ENCODE data around the gene SMO. TPM values are rescaled to one million over a fixed set of nuclear protein-coding genes. Genes with fewer than 3 reads are reported as not detected.

The SMO gene
- total RNA-seq, 2 experiments from 2014 or later, result not detected

DNA sequence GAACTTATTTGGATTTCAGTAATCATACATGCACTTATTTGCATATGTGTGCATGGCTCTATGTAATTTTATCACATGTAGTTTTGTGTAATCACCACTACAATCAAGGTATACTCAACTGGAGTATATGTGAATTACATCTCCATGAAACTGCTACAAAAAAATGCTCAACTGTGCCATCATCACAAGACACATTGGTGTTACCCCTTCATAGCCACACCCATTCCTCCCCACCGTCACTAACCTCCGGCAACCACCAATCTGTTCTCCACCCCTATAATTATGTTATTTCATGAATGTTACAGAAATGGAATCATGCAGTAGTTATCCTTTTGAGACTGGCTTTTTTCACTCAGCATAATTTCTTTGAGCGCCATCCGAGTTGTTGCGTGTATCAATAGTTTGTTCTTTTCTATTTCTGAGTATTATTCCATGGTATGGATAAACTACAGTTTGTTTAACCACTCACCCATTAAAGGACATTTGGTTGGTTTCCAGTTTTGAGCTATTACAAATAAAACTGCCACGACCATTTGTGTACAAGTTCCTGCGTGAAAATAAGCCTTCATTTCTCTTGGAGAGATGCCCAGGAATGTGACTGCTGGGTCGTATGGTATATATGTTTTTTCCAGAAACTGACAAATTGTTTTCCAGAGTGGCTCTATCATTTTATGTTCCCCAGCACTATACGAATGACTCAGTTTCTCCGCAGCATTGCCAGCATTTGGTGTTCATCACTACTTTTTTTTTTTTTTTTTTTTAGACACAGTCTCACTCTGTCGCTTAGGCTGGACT lies 11.3 kb upstream of the SMO start:
- H3K27ac Mint-ChIP-seq, result no peak overlapping the region
- no peak overlapping the region for H3K4me3 Mint-ChIP-seq
- peaks cover 29% of the 10 kb centered on the region for H3K27me3 Mint-ChIP-seq
- no peaks in the 10 kb centered on the region for H3K36me3 ChIP-seq (ENCODE audit: insufficient read depth, low read length)
- H3K4me1 Mint-ChIP-seq (ENCODE audit: low read depth), result no peaks in the 10 kb centered on the region
- DNase-seq (no peak), ATAC-seq (ENCODE audit: poor library complexity) (no peak)
- no peaks in the 10 kb centered on the region for H3K4me1 ChIP-seq (ENCODE audit: insufficient read depth, low read length)
- H3K9me3 Mint-ChIP-seq, result no peaks in the 10 kb centered on the region
- H3K27ac ChIP-seq (ENCODE audit: low read depth in 1 of 2, low read length in 2 of 2), result no peak overlapping the region
- H3K36me3 Mint-ChIP-seq (ENCODE audit: low read depth), result no peaks in the 10 kb centered on the region
- ChIA-PET POLR2A (no interaction called here), CTCF (no interaction called here)
- intact Hi-C loops (cut with DNase I, micrococcal nuclease), result no loop called here
- H3K27me3 ChIP-seq (ENCODE audit: control insufficient read depth in 1 of 2, insufficient read depth in 2 of 2, low read length in 2 of 2), result peaks cover 2 to 3% of the 10 kb centered on the region in 2 experiments
- H3K4me3 ChIP-seq (ENCODE audit: low read length), result no peak overlapping the region
- TF ChIP-seq, protein P1, sequence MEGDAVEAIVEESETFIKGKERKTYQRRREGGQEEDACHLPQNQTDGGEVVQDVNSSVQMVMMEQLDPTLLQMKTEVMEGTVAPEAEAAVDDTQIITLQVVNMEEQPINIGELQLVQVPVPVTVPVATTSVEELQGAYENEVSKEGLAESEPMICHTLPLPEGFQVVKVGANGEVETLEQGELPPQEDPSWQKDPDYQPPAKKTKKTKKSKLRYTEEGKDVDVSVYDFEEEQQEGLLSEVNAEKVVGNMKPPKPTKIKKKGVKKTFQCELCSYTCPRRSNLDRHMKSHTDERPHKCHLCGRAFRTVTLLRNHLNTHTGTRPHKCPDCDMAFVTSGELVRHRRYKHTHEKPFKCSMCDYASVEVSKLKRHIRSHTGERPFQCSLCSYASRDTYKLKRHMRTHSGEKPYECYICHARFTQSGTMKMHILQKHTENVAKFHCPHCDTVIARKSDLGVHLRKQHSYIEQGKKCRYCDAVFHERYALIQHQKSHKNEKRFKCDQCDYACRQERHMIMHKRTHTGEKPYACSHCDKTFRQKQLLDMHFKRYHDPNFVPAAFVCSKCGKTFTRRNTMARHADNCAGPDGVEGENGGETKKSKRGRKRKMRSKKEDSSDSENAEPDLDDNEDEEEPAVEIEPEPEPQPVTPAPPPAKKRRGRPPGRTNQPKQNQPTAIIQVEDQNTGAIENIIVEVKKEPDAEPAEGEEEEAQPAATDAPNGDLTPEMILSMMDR (IDR thresholded peaks at IDR 0.05), result no peak
- no peaks in the 10 kb centered on the region for H3K9me3 ChIP-seq (ENCODE audit: control insufficient read depth in 1 of 2, insufficient read depth in 1 of 2, low read length in 2 of 2)

DNA sequence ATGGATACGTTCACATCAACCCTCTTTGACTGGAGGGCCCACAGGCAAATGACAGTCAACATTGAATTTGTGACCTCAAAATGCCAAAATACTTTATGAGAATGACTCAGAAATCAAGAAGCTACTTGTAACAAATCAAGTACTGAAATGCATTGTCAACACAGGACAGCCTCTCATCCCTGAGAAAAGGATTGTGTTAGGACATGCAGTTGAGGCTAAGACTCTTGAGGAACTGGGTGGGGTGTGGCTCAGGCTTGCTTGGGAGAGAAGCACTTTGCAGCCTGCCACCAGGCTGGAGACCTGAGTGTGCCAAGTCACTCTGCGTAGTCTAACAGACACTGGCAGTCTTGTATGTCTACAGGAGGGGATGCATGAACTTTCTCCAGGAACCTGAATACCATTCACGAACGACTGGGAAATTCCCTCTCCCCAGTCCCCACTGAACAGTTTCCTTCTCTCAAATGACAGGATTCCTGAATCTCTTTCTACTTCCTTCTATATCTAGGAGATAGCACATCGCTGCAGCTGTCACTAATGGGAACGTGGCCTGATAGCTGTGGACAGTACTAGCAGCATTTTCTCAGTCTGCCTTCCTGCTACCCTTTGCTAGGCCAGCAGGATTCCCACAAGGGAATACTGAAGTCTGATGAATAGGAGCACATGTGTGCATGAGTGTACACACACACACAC lies 3.3 kb upstream of the SMO start:
- intact Hi-C loops (cut with DNase I, micrococcal nuclease), result no loop called here
- Mint-ChIP-seq H3K9me3 (no peaks in the 10 kb centered on the region), H3K4me3 (no peak overlapping the region), H3K27ac (no peak overlapping the region), H3K4me1 (ENCODE audit: low read depth) (peaks cover 12% of the 10 kb centered on the region), H3K36me3 (ENCODE audit: low read depth) (no peaks in the 10 kb centered on the region), H3K27me3 (peaks cover 53% of the 10 kb centered on the region)
- no peak overlapping the region for H3K27ac ChIP-seq (ENCODE audit: low read depth in 1 of 2, low read length in 2 of 2)
- TF ChIP-seq, protein P1 (IDR thresholded peaks at IDR 0.05), result no peak
- no peak overlapping the region for H3K4me3 ChIP-seq (ENCODE audit: low read length)
- DNase-seq (no peak), ATAC-seq (ENCODE audit: poor library complexity) (no peak)
- H3K27me3 ChIP-seq (ENCODE audit: control insufficient read depth in 1 of 2, insufficient read depth in 2 of 2, low read length in 2 of 2), result peaks cover 21 to 23% of the 10 kb centered on the region in 2 experiments
- ChIA-PET CTCF (interaction anchor here (0.6 kb wide), 1 partner anchor 1583 kb away, joined by 3 read pairs; no protein-coding TSS in a partner anchor), POLR2A (no interaction called here)
- peaks cover 13% of the 10 kb centered on the region for H3K4me1 ChIP-seq (ENCODE audit: insufficient read depth, low read length)
- no peaks in the 10 kb centered on the region for H3K36me3 ChIP-seq (ENCODE audit: insufficient read depth, low read length)
- H3K9me3 ChIP-seq (ENCODE audit: control insufficient read depth in 1 of 2, insufficient read depth in 1 of 2, low read length in 2 of 2), result no peaks in the 10 kb centered on the region

DNA sequence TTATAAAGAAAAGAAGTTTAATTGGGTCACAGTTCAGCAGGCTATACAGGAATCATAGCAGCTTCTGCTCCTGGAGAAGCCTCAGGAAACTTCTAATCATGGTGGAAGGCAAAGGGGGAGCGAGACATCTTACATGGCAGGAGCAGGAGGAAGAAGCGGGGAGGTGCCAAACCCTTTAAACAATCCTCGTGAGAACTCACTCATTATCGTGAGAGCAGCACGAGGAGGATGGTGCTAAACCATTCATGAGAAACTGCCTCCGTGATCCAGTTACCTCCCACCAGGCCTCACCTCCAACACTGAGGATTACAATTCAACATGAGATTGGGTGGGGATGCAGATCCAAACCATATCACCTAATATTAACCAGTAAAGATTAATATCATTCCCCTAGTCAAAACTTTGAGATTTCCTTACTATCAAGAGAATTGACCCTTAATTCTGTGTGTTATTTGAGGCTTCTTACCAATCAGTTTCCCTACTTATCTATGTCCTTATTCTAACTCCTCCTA lies 1.6 kb upstream of the SMO start:
- Histone ChIP-seq H3K4me1 (ENCODE audit: insufficient read depth, low read length) (peaks cover 13% of the 10 kb centered on the region), H3K4me3 (ENCODE audit: low read length) (no peak overlapping the region), H3K27ac (ENCODE audit: low read depth in 1 of 2, low read length in 2 of 2) (no peak overlapping the region), H3K36me3 (ENCODE audit: insufficient read depth, low read length) (no peaks in the 10 kb centered on the region), H3K9me3 (ENCODE audit: control insufficient read depth in 1 of 2, insufficient read depth in 1 of 2, low read length in 2 of 2) (no peaks in the 10 kb centered on the region), H3K27me3 (ENCODE audit: control insufficient read depth in 1 of 2, insufficient read depth in 2 of 2, low read length in 2 of 2) (peaks cover 25 to 32% of the 10 kb centered on the region in 2 experiments)
- intact Hi-C loops (cut with DNase I, micrococcal nuclease), result no loop called here
- ChIA-PET POLR2A (no interaction called here), CTCF (no interaction called here)
- Mint-ChIP-seq H3K9me3 (no peaks in the 10 kb centered on the region), H3K27me3 (peaks cover 57% of the 10 kb centered on the region), H3K27ac (no peak overlapping the region), H3K4me3 (peak overlapping the region; percentile 47), H3K4me1 (ENCODE audit: low read depth) (peaks cover 12% of the 10 kb centered on the region), H3K36me3 (ENCODE audit: low read depth) (no peaks in the 10 kb centered on the region)
- DNase-seq (no peak), ATAC-seq (ENCODE audit: poor library complexity) (no peak)
- TF ChIP-seq, protein P1 (IDR thresholded peaks at IDR 0.05), result no peak
